ENCODE results near the gene PET117.
"Not testable (repeated sequence)": the region's sequence is repeated elsewhere in the genome, so short reads cannot be mapped to it uniquely, and the experiment has no call there.

The PET117 gene

DNA sequence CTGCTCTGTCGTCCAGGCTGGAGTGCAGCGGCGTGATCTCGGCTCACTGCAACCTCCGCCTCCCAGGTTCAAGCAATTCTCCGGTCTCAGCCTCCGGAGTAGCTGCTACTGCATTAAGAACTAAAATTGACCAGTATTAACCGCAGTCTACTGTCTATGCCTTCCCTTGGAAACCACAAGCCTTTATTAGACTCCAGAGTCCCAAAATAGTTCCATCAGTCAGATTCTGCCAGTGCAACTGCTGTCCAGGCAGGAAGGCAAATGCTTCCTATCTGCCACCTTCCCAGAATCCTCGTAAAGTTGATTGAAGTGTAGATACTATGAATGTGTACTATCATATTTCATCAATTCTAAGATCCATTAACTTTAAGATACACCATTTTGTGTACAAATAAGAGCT lies 16.7 kb downstream of the PET117 start:
- Histone ChIP-seq H3K36me3 (ENCODE audit: control insufficient read depth, insufficient read depth, low read length) (peaks cover 18% of the 10 kb centered on the region), H3K4me1 (ENCODE audit: control insufficient read depth, insufficient read depth, low read length) (no peaks in the 10 kb centered on the region), H3K27me3 (ENCODE audit: control insufficient read depth, insufficient read depth, low read length, poor library complexity, severe bottlenecking) (no peaks in the 10 kb centered on the region), H3K9me3 (ENCODE audit: control insufficient read depth, low read length) (no peaks in the 10 kb centered on the region), H3K27ac (ENCODE audit: insufficient read depth, low read depth, low read length, poor library complexity, severe bottlenecking) (no peak overlapping the region), H3K4me3 (ENCODE audit: insufficient read depth, low read depth, low read length) (no peak overlapping the region)
- WGBS, 2 experiments, result 92 to 97% methylated on average over 8 of the region's 9 CpGs

DNA sequence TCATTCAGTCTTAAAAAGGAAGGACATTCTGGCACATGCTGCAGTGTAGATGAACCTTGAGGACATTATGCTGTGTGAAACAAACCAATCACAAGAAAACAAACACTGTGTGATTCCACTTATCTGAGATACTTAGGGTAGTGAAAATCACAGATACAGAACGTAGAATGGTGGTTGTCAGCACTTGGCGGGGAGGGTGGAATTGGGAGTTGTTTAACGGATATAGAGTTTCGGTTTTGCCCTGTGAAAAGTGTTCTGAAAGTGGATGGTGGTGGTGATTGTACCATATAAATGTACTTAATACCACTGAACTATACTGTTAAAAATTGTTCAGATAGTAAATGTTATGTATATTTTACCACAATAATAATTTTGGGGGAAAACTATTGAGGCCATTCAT lies 18.4 kb downstream of the PET117 start:
- H3K4me3 ChIP-seq (ENCODE audit: insufficient read depth, low read depth, low read length), result no peak overlapping the region
- no peaks in the 10 kb centered on the region for H3K4me1 ChIP-seq (ENCODE audit: control insufficient read depth, insufficient read depth, low read length)
- no peaks in the 10 kb centered on the region for H3K9me3 ChIP-seq (ENCODE audit: control insufficient read depth, low read length)
- 95 to 100% methylated on average over 4 of the region's 4 CpGs for WGBS, 2 experiments
- H3K27me3 ChIP-seq (ENCODE audit: control insufficient read depth, insufficient read depth, low read length, poor library complexity, severe bottlenecking), result no peaks in the 10 kb centered on the region
- peaks cover 19% of the 10 kb centered on the region for H3K36me3 ChIP-seq (ENCODE audit: control insufficient read depth, insufficient read depth, low read length)
- H3K27ac ChIP-seq (ENCODE audit: insufficient read depth, low read depth, low read length, poor library complexity, severe bottlenecking), result no peak overlapping the region

DNA sequence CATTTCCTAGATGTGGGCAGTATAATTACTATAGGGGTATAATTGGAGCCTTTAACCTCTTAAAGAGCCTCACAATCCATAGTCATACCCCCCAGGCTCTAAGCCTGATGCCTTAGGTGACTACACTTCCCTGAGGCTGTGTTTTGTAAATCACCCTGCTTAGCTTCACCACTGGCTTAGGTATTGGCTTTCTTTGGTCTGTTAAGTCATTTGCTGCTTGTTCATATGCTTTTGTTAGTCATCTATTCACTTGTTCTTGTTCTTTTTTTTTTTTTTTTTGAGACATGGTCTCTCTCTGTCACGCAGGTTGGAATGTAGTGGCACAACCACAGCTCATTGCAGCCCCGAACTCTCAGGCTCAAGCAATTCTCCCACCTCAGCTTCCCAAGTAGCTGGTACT lies 26.7 kb downstream of the PET117 start:
- Histone ChIP-seq H3K9me3 (ENCODE audit: control insufficient read depth, low read length) (no peaks in the 10 kb centered on the region), H3K27me3 (ENCODE audit: control insufficient read depth, insufficient read depth, low read length, poor library complexity, severe bottlenecking) (no peaks in the 10 kb centered on the region), H3K27ac (ENCODE audit: insufficient read depth, low read depth, low read length, poor library complexity, severe bottlenecking) (no peak overlapping the region), H3K4me3 (ENCODE audit: insufficient read depth, low read depth, low read length) (no peak overlapping the region), H3K4me1 (ENCODE audit: control insufficient read depth, insufficient read depth, low read length) (peaks cover 16% of the 10 kb centered on the region), H3K36me3 (ENCODE audit: control insufficient read depth, insufficient read depth, low read length) (peaks cover 23% of the 10 kb centered on the region)
- WGBS, 2 experiments, result 88 to 93% methylated on average over 2 of the region's 2 CpGs

DNA sequence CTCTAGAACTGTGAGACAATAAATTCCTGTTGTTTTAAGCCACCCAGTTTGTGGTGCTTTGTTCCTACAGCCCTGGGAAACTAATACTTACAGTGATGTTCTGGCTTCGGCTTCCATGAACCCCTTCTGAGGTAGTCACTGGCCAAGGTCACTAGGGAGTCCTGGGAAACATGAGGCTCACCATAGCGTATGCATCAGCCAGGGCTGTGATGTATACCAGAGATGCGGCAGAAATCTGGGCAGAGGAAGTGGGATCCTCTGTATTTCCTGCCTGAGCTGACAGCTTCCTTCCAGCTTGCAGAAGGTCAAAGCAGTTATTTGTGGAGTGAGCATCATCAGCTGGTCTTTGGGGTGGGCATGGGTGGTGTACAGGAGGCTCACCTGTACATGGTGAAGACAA lies 27.9 kb downstream of the PET117 start:
- Histone ChIP-seq H3K27ac (ENCODE audit: insufficient read depth, low read depth, low read length, poor library complexity, severe bottlenecking) (no peak overlapping the region), H3K4me1 (ENCODE audit: control insufficient read depth, insufficient read depth, low read length) (peaks cover 16% of the 10 kb centered on the region), H3K36me3 (ENCODE audit: control insufficient read depth, insufficient read depth, low read length) (peaks cover 16% of the 10 kb centered on the region), H3K9me3 (ENCODE audit: control insufficient read depth, low read length) (no peaks in the 10 kb centered on the region), H3K4me3 (ENCODE audit: insufficient read depth, low read depth, low read length) (no peak overlapping the region), H3K27me3 (ENCODE audit: control insufficient read depth, insufficient read depth, low read length, poor library complexity, severe bottlenecking) (no peaks in the 10 kb centered on the region)
- 94 to 96% methylated on average over 3 of the region's 3 CpGs for WGBS, 2 experiments

DNA sequence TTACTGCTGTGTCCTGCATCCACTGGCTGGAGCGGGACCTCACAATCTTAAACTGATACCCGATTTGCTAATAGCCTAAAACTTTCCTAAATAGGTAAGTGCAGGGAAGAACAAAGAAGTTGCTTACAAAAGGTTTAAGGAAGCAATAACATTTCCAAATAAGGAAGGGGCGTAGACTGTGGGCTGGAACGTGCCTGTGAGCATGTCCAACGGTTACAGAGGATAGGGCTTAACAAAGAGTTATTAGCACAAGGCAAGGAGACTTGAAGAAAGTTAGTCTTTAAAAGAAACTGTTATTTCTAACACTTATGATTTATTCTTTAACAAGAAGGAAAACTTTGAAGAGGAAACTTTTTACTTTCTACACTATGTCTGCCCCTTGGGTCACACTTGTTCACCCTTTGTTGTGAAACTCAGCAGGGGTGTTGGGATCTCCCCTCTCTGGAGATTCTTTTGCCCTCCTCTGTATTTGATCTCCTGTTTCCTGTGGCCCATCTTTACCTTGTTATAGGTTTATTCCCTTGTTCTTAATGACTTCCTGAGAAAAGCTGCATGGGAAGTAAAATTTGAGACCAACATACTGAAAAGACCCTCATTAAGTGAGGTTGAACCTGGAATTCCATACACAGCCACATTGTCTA lies 28.7 kb downstream of the PET117 start:
- peaks cover 16% of the 10 kb centered on the region for H3K4me1 ChIP-seq (ENCODE audit: control insufficient read depth, insufficient read depth, low read length)
- peaks cover 15% of the 10 kb centered on the region for H3K36me3 ChIP-seq (ENCODE audit: control insufficient read depth, insufficient read depth, low read length)
- H3K27ac ChIP-seq (ENCODE audit: insufficient read depth, low read depth, low read length, poor library complexity, severe bottlenecking), result no peak overlapping the region
- 75 to 76% methylated on average over 5 of the region's 5 CpGs for WGBS, 2 experiments
- no peaks in the 10 kb centered on the region for H3K9me3 ChIP-seq (ENCODE audit: control insufficient read depth, low read length)
- H3K4me3 ChIP-seq (ENCODE audit: insufficient read depth, low read depth, low read length), result no peak overlapping the region
- no peaks in the 10 kb centered on the region for H3K27me3 ChIP-seq (ENCODE audit: control insufficient read depth, insufficient read depth, low read length, poor library complexity, severe bottlenecking)

DNA sequence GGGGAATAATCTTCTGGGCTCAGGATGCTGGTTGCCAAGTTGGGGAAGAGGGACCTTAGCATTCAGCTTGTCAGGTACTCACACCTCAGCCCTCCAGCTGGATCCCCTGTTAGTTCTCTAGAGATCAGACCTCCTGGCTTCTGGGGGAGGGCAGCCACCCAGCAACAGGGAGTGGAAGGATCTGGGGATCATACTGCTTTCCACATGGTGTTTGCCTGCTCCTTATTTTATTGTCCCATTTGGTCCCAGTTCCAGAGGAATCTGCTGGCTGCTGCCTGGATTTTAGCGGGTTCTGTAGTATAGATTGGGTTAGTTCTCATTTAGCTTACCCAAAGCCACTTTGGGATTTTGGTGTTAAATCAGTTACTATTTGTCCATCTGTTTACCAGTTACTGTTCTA lies 29.3 kb downstream of the PET117 start:
- Histone ChIP-seq H3K4me3 (ENCODE audit: insufficient read depth, low read depth, low read length) (no peak overlapping the region), H3K36me3 (ENCODE audit: control insufficient read depth, insufficient read depth, low read length) (peaks cover 9% of the 10 kb centered on the region), H3K27ac (ENCODE audit: insufficient read depth, low read depth, low read length, poor library complexity, severe bottlenecking) (no peak overlapping the region), H3K4me1 (ENCODE audit: control insufficient read depth, insufficient read depth, low read length) (peaks cover 16% of the 10 kb centered on the region), H3K9me3 (ENCODE audit: control insufficient read depth, low read length) (no peaks in the 10 kb centered on the region), H3K27me3 (ENCODE audit: control insufficient read depth, insufficient read depth, low read length, poor library complexity, severe bottlenecking) (no peaks in the 10 kb centered on the region)
- WGBS, 2 experiments, result 100% methylated on average over 1 of the region's 1 CpG

DNA sequence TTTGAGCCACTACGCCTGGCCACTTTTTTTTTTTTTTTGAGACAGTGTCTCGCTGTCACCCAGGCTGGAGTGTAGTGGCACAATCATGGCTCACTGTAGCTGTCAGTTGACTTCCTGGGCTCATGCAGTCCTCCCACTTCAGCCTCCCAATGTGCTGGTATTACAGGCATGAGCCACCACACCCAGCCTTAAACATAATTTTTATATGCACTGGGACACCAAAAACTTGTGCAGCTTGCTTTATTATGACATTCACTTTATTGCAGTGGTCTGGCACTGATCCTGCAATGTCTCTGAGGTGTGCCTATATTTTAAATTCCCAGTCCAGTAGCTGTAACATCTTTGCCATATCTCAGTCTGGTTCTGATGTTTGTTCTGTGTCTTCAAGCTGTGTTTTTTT lies 34.7 kb downstream of the PET117 start:
- Histone ChIP-seq H3K4me3 (ENCODE audit: insufficient read depth, low read depth, low read length) (no peak overlapping the region), H3K4me1 (ENCODE audit: control insufficient read depth, insufficient read depth, low read length) (no peaks in the 10 kb centered on the region), H3K9me3 (ENCODE audit: control insufficient read depth, low read length) (no peaks in the 10 kb centered on the region), H3K36me3 (ENCODE audit: control insufficient read depth, insufficient read depth, low read length) (peaks cover 3% of the 10 kb centered on the region), H3K27me3 (ENCODE audit: control insufficient read depth, insufficient read depth, low read length, poor library complexity, severe bottlenecking) (no peaks in the 10 kb centered on the region), H3K27ac (ENCODE audit: insufficient read depth, low read depth, low read length, poor library complexity, severe bottlenecking) (no peak overlapping the region)
- 95 to 99% methylated on average over 2 of the region's 2 CpGs for WGBS, 2 experiments

DNA sequence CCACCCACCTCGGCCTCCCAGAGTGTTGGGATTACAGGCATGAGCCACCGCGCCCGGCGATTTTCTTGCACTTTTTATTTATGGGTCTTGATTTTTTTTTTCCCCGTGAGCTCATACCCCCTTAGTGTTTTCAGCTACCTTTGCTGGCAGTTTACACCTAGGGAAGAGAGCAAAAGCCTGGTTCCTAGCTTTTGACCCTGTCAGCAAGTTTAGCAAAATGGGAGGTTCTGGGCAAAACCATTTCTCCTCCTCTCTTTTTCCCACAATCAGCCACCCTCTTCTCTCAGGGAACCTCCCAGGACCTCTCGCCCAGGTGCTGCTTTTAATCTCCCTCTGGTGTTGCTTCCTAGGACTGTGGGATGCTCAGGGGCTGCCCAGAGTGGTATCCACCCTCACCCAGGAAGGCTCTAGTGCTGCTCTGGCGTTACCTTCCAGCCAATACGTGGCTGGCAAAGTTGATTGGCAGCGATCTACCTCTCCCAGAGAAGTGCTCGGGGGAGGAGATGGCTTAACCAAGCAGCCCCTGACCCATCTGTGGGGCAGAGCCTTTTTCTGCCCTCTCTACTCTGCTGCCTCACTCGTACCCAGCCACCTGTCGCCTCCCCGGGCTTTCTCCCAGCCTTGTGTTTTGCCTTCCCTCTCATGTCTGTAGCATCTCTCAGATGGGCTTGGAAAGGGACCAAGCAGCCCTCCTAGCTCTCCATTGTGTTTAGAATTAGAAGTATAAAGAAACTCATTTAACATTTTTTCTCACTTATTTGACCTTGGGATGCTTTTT lies 37.4 kb downstream of the PET117 start:
- Histone ChIP-seq H3K9me3 (ENCODE audit: control insufficient read depth, low read length) (no peaks in the 10 kb centered on the region), H3K4me3 (ENCODE audit: insufficient read depth, low read depth, low read length) (no peak overlapping the region), H3K4me1 (ENCODE audit: control insufficient read depth, insufficient read depth, low read length) (no peaks in the 10 kb centered on the region), H3K27me3 (ENCODE audit: control insufficient read depth, insufficient read depth, low read length, poor library complexity, severe bottlenecking) (no peaks in the 10 kb centered on the region), H3K36me3 (ENCODE audit: control insufficient read depth, insufficient read depth, low read length) (peaks cover 4% of the 10 kb centered on the region), H3K27ac (ENCODE audit: insufficient read depth, low read depth, low read length, poor library complexity, severe bottlenecking) (no peak overlapping the region)
- 93 to 95% methylated on average over 14 of the region's 14 CpGs for WGBS, 2 experiments

DNA sequence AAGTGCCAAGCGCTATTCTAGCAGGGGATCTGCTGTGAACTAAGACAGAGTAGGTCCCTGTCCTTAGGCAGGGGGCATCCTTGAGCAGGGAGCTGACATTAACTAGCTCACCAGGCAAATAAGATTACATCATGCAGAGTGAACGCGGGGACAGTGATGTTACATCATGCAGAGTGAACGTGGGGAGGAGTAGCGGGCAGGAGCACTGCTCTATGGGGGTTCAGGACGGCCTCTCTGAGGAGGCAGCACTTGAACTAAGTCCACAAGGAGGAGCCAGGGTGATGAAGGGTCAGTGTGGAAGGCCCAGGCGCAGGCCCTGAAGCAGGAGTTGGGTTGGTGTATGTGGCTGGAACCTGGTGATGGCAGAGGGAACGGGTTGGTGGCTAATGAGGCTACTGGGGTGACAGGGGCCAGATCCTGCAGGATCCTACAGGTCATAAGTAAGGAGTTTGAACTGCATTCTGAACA lies 38.7 kb downstream of the PET117 start:
- Histone ChIP-seq H3K27ac (ENCODE audit: insufficient read depth, low read depth, low read length, poor library complexity, severe bottlenecking) (no peak overlapping the region), H3K27me3 (ENCODE audit: control insufficient read depth, insufficient read depth, low read length, poor library complexity, severe bottlenecking) (no peaks in the 10 kb centered on the region), H3K4me1 (ENCODE audit: control insufficient read depth, insufficient read depth, low read length) (no peaks in the 10 kb centered on the region), H3K4me3 (ENCODE audit: insufficient read depth, low read depth, low read length) (no peak overlapping the region), H3K9me3 (ENCODE audit: control insufficient read depth, low read length) (peaks cover 5% of the 10 kb centered on the region), H3K36me3 (ENCODE audit: control insufficient read depth, insufficient read depth, low read length) (peaks cover 11% of the 10 kb centered on the region)
- 82 to 85% methylated on average over 8 of the region's 8 CpGs for WGBS, 2 experiments

DNA sequence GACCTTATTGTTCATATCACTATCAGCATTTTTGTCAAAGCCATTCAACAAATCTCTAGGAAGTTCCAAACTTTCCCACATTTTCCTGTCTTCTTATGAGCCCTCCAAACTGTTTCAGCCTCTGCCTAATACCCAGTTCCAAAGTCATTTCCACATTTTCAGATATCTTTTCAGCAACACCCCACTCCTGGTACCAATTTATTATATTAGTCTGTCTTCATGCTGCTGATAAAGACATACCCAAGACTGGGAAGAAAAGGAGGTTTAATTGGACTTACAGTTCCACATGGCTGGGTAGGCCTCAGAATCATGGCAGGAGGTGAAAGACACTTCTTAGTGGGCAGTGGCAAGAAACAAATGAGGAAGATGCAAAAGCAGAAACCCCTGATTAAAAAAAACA lies 42.7 kb downstream of the PET117 start:
- not testable (repeated sequence) for H3K9me3 ChIP-seq (ENCODE audit: control insufficient read depth, low read length); H3K27ac ChIP-seq (ENCODE audit: insufficient read depth, low read depth, low read length, poor library complexity, severe bottlenecking); H3K4me3 ChIP-seq (ENCODE audit: insufficient read depth, low read depth, low read length); H3K4me1 ChIP-seq (ENCODE audit: control insufficient read depth, insufficient read depth, low read length); H3K27me3 ChIP-seq (ENCODE audit: control insufficient read depth, insufficient read depth, low read length, poor library complexity, severe bottlenecking)
- H3K36me3 ChIP-seq (ENCODE audit: control insufficient read depth, insufficient read depth, low read length), result peaks cover 22% of the 10 kb centered on the region
